Measurements from ENCODE around the gene TUNAR. TPM values are rescaled to one million over a fixed set of nuclear protein-coding genes. Genes with fewer than 3 reads are reported as not detected.

TUNAR gene
- total RNA-seq, 1 donor from 2014 or later = 2.0 TPM

DNA sequence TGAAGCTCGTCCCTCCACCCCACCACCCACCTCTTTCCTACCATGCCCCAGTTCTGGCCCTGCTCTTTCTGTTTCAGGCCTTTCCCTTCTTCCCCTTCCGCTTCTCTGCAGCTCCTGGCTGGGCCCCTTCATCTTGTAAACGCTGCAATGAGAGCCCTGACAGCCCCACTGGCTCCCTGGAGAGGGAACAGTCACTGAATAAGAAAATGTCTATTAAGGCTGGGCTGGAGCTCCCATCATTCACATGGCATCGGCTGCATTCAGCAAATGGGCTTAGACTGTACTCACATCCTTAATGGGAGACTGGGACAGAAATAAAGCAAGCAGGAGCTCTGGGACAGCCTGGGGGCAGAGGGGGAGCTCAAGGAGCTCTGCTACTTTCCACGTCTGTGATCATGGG is 45.2 kb upstream of the TUNAR start:
- Mint-ChIP-seq H3K27ac (ENCODE audit: unreplicated experiment) (no peak overlapping the region), H3K4me3 (ENCODE audit: unreplicated experiment) (no peak overlapping the region), H3K27me3 (ENCODE audit: unreplicated experiment) (peaks cover 3% of the 10 kb centered on the region), H3K9me3 (ENCODE audit: unreplicated experiment) (no peaks in the 10 kb centered on the region), H3K36me3 (ENCODE audit: low read depth, unreplicated experiment) (no peaks in the 10 kb centered on the region), H3K4me1 (ENCODE audit: unreplicated experiment) (no peaks in the 10 kb centered on the region)
- TF ChIP-seq, protein P1, sequence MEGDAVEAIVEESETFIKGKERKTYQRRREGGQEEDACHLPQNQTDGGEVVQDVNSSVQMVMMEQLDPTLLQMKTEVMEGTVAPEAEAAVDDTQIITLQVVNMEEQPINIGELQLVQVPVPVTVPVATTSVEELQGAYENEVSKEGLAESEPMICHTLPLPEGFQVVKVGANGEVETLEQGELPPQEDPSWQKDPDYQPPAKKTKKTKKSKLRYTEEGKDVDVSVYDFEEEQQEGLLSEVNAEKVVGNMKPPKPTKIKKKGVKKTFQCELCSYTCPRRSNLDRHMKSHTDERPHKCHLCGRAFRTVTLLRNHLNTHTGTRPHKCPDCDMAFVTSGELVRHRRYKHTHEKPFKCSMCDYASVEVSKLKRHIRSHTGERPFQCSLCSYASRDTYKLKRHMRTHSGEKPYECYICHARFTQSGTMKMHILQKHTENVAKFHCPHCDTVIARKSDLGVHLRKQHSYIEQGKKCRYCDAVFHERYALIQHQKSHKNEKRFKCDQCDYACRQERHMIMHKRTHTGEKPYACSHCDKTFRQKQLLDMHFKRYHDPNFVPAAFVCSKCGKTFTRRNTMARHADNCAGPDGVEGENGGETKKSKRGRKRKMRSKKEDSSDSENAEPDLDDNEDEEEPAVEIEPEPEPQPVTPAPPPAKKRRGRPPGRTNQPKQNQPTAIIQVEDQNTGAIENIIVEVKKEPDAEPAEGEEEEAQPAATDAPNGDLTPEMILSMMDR (IDR thresholded peaks at IDR 0.05; ENCODE audit: unreplicated experiment) = no peak
- DNase-seq (ENCODE audit: low spot score) = no peak

DNA sequence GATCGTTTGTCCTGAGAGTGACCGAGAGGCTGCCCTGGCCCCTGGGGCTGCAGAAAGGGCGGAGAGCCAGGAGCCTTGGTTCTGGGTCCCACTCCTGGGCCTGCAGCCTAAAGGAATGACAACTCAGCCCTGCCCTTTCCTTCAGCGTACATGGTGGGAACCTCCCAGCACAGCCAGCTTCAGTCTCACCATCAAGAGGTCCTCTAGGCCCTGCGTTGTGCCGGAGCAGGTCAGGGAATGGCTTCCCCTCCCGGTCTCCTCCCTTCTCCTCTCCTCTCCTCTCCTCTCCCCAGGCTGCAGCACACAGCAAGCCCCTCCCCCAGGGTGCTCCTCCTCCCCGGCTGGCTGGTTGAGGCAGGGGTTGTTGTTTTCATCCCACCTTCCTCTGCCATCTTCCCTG is 44.6 kb upstream of the TUNAR start:
- no peak overlapping the region for H3K27ac Mint-ChIP-seq (ENCODE audit: unreplicated experiment)
- DNase-seq (ENCODE audit: low spot score) = no peak

DNA sequence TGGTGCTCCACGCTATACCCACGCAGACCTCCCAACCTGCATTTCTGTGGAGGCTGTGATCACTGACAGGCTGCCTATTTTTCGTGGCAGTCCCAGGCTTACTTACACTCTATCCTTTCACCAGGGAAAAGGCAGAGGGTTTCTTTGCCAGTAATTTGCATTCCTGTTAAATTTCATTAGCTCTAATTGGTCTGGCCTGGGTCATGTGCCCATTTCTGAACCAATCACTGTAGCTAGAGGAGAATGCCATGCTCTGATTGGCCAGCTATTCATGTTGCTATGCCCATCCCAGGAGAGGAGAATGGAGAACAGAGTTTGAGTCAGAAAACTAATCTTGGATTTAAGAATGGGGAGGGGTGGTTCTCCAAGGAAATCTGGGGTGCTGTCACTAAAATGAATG is 43.2 kb upstream of the TUNAR start:
- Mint-ChIP-seq H3K27ac (ENCODE audit: unreplicated experiment) (no peak overlapping the region), H3K9me3 (ENCODE audit: unreplicated experiment) (no peaks in the 10 kb centered on the region), H3K4me3 (ENCODE audit: unreplicated experiment) (no peak overlapping the region), H3K4me1 (ENCODE audit: unreplicated experiment) (no peaks in the 10 kb centered on the region), H3K27me3 (ENCODE audit: unreplicated experiment) (peaks cover 3% of the 10 kb centered on the region), H3K36me3 (ENCODE audit: low read depth, unreplicated experiment) (no peaks in the 10 kb centered on the region)
- DNase-seq (ENCODE audit: low spot score) = no peak
- TF ChIP-seq, protein P1 (IDR thresholded peaks at IDR 0.05; ENCODE audit: unreplicated experiment) = no peak

More for the DNA sequence above, 44.6 kb upstream of the TUNAR start:
- Mint-ChIP-seq H3K4me3 (ENCODE audit: unreplicated experiment) (no peak overlapping the region), H3K4me1 (ENCODE audit: unreplicated experiment) (no peaks in the 10 kb centered on the region), H3K9me3 (ENCODE audit: unreplicated experiment) (no peaks in the 10 kb centered on the region), H3K36me3 (ENCODE audit: low read depth, unreplicated experiment) (no peaks in the 10 kb centered on the region), H3K27me3 (ENCODE audit: unreplicated experiment) (peaks cover 3% of the 10 kb centered on the region)
- TF ChIP-seq, protein P1 (IDR thresholded peaks at IDR 0.05; ENCODE audit: unreplicated experiment) = no peak

DNA sequence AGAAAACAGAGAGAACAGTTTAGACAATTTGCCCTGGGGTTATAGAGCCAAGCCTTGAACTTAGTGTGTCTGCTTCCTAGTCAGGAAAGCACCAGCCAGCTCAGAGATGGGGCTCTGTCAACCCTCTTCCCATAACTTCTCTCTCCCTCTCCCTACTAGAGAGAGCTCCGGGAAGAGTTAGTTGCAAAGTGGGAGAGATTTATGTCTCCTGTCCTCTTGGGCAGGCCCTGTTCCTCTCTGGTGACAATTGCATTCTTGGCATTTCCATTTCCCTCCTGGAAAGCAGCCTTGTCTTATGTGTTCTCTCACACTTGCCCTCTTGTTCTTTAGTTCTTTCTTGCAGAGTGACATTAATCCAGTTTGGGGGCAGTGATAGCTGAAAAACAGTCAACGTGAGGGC is 42.1 kb upstream of the TUNAR start:
- Mint-ChIP-seq H3K9me3 (ENCODE audit: unreplicated experiment) (no peaks in the 10 kb centered on the region), H3K27ac (ENCODE audit: unreplicated experiment) (no peak overlapping the region), H3K36me3 (ENCODE audit: low read depth, unreplicated experiment) (no peaks in the 10 kb centered on the region), H3K27me3 (ENCODE audit: unreplicated experiment) (peaks cover 7% of the 10 kb centered on the region), H3K4me3 (ENCODE audit: unreplicated experiment) (no peak overlapping the region), H3K4me1 (ENCODE audit: unreplicated experiment) (no peaks in the 10 kb centered on the region)
- DNase-seq (ENCODE audit: low spot score) = no peak
- TF ChIP-seq, protein P1 (IDR thresholded peaks at IDR 0.05; ENCODE audit: unreplicated experiment) = no peak

DNA sequence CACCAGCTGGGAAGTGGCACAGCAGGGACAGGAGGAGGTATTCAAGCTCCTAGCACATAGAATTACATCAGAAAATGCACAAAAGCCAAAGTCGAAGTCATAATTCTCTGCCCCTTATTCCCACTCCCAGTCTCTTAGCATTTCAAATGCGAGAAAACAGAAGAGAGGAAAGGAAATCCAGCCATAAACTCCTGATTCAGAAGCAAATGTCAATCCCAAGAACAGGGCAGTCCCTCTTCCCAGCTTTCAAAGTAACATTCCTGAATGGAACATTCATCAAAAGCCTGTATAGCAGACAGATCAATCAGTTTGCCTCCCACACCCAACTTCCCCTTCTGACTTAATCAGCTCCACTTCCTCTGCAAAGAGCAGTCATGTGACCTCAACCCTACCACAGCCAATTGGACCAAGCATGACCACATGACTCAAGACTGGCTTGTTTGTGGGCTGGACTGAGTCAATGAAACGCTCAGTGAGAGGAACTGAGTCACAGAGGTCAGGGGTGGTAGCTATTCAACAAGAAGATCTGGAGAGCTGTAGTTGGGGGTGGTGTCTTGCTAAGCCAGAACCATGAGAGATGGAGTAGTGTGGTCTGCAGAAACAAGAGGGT is 41.4 kb upstream of the TUNAR start:
- Mint-ChIP-seq H3K27me3 (ENCODE audit: unreplicated experiment) (peaks cover 5% of the 10 kb centered on the region), H3K4me3 (ENCODE audit: unreplicated experiment) (no peak overlapping the region), H3K36me3 (ENCODE audit: low read depth, unreplicated experiment) (no peaks in the 10 kb centered on the region), H3K4me1 (ENCODE audit: unreplicated experiment) (no peaks in the 10 kb centered on the region), H3K9me3 (ENCODE audit: unreplicated experiment) (no peaks in the 10 kb centered on the region), H3K27ac (ENCODE audit: unreplicated experiment) (no peak overlapping the region)
- TF ChIP-seq, protein P1 (IDR thresholded peaks at IDR 0.05; ENCODE audit: unreplicated experiment) = no peak
- no peak for DNase-seq (ENCODE audit: low spot score)
